GM10266 (cell line): ENCODE measurements around the gene MYO16.

Experiments used
- DNase-seq: peaks from one replicate; pipeline ENCODE4 v3.0.0; 2012; ENCODE audit errors: extremely low spot score
- CTCF ChIP-seq: IDR thresholded peaks from 2 replicates; pipeline ENCODE4 v1.5.1; 2012; ENCODE audit warnings: mild to moderate bottlenecking, low read depth; ENCODE audit not compliant: control insufficient read depth, insufficient read depth; ENCODE audit errors: missing control alignments

MYO16 gene

GRCh38 chr13:108835083-108835482 is 205.7 kb downstream of the MYO16 start:
- no peak for TF ChIP-seq CTCF
- DNase-seq, result no peak

GRCh38 chr13:108850691-108851090 is 221.3 kb downstream of the MYO16 start:
- no peak for TF ChIP-seq CTCF
- DNase-seq, result no peak

- TF ChIP-seq CTCF, result no peak
- DNase-seq, result no peak
These were observed 222.2 kb downstream of the MYO16 start for GRCh38 chr13:108851660-108852059.

- DNase-seq, result no peak
- TF ChIP-seq CTCF, result no peak
These were observed 223.6 kb downstream of the MYO16 start for GRCh38 chr13:108853031-108853430.

- TF ChIP-seq CTCF, result no peak
- no peak for DNase-seq
These were observed 226.5 kb downstream of the MYO16 start for GRCh38 chr13:108855737-108856387.

GRCh38 chr13:108858676-108859075 is 229.3 kb downstream of the MYO16 start:
- no peak for TF ChIP-seq CTCF
- DNase-seq, result no peak

GRCh38 chr13:108859197-108860012 is 230.0 kb downstream of the MYO16 start:
- no peak for DNase-seq
- TF ChIP-seq CTCF, result no peak
